Fibroblast of mammary gland (primary cell): ENCODE data around the gene ACOT7.

Experiments
- DNase-seq: peaks from one replicate; pipeline ENCODE4 v3.0.0-alpha.2; 2010; ENCODE audit warnings: low read depth
- H3K4me3 ChIP-seq: 2 replicates; pipeline ENCODE4 v1.5.1; 2011; ENCODE audit warnings: low read depth, mild to moderate bottlenecking, low read length, moderate library complexity; ENCODE audit not compliant: control insufficient read depth
- CTCF ChIP-seq: conservative IDR thresholded peaks from 2 replicates; pipeline ENCODE4 v1.5.1; 2011; ENCODE audit warnings: low read depth, low read length, inconsistent platforms; ENCODE audit not compliant: control insufficient read depth, insufficient read depth

Gene ACOT7

DNA sequence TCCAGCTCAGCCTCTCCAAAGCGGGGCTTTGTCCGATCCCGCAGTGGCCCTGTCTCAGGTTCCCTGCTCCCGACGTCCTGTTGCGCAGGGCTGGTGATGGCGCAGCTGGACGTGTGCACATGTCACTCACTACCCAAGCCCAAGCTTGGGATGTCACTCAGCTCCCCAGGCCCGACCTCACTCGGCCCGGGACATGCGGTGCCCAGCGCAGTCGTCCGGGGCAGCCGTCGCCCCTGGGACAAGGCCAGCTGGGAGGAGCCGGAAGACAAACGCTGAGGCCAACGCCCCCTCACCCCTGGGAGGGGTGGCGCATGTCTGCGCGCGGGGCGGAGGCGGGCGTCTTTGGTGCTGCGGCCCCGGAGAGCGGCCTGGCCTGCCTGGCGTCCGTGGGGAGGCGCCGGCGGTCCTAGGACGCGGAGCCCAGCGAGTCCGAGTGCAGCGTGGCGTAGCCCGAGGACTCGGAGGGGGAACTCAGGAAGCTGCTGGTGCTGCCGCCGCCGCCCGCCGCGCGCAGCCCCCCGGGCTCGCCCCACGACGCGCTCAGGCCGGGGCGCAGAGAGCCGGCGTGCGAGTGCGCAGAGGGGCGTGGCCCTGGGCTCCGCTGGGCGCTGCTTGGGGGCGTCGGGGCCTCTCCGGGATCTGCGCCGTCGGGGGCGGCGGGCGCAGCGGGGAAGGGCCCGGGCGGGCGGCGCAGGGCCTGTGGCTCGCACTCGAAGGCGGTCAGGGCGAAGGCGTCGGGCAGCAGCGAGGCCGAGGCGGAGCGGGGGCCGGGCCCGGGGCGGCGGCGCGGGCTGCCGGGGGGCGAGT lies 144.4 kb downstream of the ACOT7 start:
- TF ChIP-seq CTCF, result no peak
- peak; percentile 26 for DNase-seq
- H3K4me3 ChIP-seq, result no peak overlapping the region

DNA sequence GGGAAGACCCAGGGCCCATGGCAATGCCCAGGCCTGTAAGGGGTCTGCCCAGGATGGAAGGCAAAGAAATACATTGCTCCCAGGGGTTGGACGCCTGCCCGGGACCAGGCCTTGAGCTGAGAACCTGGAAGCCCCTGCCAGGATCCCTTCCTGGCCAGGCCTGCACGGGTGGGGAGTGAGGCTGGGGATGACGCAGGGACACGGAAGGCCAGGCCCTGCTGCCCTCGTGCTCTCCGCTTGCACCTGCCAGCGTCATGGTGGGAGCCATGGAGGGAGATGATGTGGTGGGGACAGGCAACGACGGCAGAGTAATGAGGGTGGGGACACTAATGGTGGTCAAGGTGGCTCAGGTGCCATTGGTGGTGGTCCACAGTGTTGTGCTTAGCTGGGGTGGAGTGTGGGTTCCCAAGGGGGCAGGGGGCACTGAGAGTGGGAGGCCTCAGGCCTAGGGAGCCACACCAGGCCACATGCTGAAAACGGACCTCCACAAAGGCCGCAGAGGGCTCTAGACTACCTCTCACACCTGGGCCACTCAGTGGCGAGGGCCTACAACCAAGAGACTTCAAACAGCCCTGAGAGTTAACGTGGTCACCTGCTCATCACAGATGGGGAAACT lies 145.3 kb downstream of the ACOT7 start:
- TF ChIP-seq CTCF, result no peak
- no peak overlapping the region for H3K4me3 ChIP-seq
- DNase-seq, result no peak

- no peak overlapping the region for H3K4me3 ChIP-seq
- DNase-seq, result no peak
- no peak for TF ChIP-seq CTCF
Observed at GRCh38 chr1:6247651-6248050, 145.9 kb downstream of the ACOT7 start.

GRCh38 chr1:6246497-6247467 lies 146.8 kb downstream of the ACOT7 start:
- TF ChIP-seq CTCF, result peak; percentile 79
- H3K4me3 ChIP-seq, result no peak overlapping the region
- DNase-seq, result peak; percentile 68

GRCh38 chr1:6245869-6246496 lies 147.6 kb downstream of the ACOT7 start:
- no peak overlapping the region for H3K4me3 ChIP-seq
- DNase-seq, result no peak
- no peak for TF ChIP-seq CTCF
